ENCODE results near the gene ACAP3.

GRCh38 chr1:1242461-1243265 is 65.1 kb downstream of the ACAP3 start:
- TF ChIP-seq CTCF (IDR thresholded peaks at IDR 0.05) (no peak), POLR2A (IDR thresholded peaks at IDR 0.05) (no peak), EP300 (IDR thresholded peaks at IDR 0.05) (no peak)

Data from tibial nerve (tissue), 4 donors.